Stimulated activated CD8-positive, alpha-beta memory T cell treated with anti-CD3 and anti-CD28 coated beads, Interleukin-2, amount 100 ng/mL, for 1 hour (primary cell): ENCODE results near the gene AQP2.

ENCODE experiments used
- DNase-seq, 2 donors: peaks; one replicate each; pipeline ENCODE4 v3.0.0-alpha.2; 2020; ENCODE audit warnings: low read depth in 2 of 2

Gene AQP2

DNA sequence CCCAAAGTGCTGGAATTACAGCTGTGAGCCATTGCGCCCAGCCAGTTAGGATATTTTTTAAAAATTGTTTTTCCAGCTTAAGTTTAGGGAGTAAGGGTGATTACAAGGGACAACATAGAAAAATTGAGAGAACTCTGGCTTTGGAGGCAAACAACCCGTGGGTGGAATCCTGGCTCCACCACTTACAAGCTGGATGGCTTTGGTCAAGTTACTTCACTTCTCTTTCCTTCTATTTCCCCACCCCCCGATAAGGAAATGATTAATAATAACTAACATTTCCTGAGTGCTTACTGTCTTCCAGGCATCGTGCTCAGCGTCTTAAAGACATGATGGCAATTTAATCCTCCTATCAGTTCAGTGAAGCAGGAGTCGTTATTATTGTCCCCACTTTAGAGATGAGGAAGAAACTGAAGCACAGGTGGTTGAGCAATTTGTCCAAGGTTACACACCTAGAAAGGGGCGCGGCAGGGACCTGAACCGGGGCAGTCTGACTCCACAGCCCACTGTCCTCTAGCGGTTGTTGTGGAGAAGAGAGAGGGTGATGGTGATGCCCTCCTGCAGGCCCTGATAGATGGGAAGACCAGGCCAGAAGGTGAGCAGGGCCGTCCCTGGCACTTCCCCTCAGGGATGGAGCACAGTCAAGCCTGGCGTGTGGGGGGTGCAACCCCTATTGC is 30.2 kb upstream of the AQP2 start:
- no peak for DNase-seq

GRCh38 chr12:49920915-49921286 is 29.6 kb upstream of the AQP2 start:
- no peak for DNase-seq

DNA sequence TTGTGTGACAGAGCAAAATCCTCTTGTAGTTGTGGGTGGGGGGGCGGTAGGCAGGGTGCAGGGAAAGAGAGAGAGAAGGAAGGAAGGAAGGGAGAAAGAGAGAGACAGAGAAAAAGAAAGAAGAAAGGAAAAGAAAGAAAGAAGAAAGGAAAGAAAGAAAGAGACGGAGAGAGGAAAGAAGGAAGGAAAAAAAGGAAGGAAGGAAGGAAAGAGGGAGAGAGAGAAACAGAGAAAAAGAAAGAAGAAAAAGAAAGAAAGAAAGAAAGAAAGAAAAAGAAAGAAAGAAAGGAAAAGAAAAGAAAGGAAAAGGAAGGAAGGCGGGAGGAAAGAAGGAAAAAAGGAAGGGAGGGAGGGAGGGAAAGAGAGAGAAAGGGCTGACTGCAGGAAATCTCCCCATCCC is 29.2 kb upstream of the AQP2 start:
- no peak for DNase-seq

DNA sequence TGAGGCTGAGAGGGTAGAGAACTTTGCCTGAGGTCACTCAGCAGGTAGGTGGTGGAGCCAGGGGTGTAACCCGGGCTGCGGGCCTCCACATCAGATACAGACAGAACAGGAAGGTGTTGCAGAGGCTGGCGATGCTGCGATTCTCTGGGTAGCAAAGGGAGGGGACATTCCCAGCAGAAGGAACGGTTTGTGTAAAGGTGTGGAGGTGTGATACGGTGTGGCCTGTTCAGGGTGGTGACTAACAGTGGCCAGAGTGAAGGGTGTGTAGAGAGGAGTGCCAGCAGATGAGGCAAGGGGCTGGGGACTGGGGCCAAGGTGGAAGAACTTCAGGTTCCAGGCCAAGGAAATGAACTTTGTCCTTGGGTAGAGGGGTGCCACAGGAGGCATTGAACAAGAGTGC is 28.6 kb upstream of the AQP2 start:
- DNase-seq: no peak

DNA sequence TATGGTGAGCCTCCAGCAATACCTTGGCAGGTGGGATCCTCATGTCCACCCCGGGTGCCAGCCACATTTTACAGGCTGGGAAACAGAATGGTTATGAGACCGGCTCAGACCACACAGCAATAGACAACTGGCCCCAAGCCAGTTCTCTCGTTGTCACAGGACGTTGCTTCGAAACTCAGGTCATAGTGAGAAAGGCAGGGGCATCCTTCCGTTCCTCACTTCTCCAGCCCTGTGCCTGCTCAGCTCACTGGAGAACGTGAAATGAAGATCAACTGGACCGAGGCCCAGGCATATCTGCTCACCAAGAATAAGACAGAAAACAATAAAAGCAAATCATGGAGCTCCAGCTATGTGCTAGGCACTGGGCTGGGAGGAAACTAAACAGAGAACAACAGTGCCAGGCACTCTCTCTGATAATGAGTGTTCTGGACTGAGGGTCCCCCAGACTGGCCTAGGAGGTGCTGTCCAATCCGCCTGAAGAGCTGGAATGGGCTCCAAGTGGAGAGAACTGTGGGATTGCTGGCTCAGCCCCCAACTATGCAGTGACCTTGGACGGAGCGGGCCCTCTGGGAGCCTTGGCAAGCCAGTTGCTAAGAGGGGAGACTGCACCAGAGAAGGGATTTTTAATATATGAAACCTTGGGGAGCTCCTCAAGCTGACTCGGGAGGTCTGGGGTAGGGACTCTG is 28.0 kb upstream of the AQP2 start:
- no peak for DNase-seq

GRCh38 chr12:49923035-49923644 is 27.4 kb upstream of the AQP2 start:
- no peak for DNase-seq

GRCh38 chr12:49923880-49924556 is 26.5 kb upstream of the AQP2 start:
- no peak for DNase-seq

DNA sequence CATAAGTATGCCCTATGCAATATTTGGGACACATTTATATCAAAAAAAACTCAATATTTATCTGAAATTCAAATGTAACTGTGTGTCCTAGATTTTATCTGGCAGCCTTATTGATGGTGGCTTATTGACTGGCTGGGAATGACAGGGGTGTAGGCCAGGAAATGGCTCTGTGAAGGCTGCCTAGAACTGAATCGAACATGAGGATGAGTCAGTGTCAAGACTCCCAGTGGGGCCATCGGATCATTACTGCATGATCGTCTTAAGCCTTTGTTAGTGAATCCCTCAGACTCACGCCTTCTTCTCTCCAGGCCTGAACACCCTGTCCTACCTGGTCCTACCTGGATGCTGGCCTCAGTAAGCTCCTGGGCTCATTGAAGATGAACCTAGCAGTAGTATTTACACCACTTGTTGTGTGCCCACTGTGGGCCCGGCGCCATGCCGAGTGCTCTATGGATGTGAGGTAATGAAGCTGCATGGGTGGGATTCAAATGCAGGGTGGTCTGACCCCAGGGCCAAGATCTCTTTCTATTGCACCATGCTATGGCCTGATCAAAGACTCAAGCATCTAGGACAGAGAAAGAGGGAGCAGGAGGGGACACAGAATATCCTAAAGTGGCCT is 25.8 kb upstream of the AQP2 start:
- no peak for DNase-seq

GRCh38 chr12:49925433-49926204 is 24.9 kb upstream of the AQP2 start:
- no peak for DNase-seq

GRCh38 chr12:49928471-49928870 is 22.1 kb upstream of the AQP2 start:
- no peak for DNase-seq

- DNase-seq: no peak
Observed at GRCh38 chr12:49929581-49929980, 21.0 kb upstream of the AQP2 start.

DNA sequence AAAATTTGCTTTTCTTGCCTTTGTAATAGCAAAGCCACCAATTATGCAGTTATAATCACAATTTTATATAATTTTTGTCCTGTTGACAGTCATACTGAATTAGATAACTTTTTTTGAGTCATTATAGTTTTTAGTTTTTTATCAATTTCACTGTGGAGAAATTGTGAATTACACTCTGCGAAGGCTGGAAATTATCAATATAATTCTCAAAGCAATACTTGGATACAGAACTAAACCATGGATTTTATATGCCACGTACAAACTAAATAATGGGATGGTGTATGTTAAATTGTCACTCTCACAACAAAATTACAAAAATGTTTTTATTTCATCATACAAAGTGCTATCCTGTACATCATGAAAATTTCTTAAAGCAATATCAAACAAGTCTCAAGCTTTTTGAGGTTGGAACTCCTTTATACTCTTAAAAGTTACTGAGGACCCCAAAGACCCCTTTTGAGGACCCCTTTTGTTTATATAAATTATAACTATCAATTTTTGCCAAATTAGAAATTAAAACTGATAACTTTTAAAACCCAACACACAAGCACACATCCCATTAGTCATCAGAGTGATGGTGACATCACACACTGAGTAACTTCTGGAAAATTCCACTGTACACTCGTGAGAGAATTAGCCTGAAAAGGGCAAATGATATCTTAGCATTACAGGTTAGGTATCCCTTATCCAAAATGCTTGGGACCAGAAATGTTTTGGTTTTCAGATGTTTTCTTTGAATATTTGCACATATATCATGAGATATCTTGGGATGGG is 19.8 kb upstream of the AQP2 start:
- no peak for DNase-seq

- no peak for DNase-seq
Observed at GRCh38 chr12:49932023-49932422, 18.5 kb upstream of the AQP2 start.

DNA sequence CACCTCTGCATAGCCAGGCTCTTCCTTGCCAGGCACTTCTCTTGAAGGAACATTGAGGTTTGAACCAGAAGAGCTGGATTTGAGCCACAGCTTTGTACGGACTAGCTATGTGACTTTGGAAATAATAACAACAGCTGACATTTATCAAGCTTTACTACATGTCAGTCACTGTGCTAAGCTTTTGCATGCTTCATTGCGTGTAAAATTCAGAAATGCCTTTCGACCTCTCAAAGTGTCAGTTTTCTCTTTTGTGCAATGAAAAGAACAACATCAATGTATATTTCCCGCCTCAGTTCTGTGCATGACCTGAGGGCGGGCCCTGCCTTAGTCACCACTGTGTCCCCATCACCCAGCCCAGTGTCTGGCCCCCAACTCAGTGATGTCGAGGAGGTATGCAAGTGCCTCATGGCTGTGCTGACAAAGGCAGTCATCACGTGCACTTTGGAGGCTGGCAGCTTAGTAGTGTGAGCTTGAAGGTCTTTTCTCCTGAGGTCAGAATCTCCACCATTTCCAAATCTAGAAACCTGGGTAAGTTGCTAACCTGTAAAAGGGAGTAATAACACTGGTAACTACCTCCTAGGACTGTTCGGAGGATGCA is 17.9 kb upstream of the AQP2 start:
- no peak for DNase-seq

DNA sequence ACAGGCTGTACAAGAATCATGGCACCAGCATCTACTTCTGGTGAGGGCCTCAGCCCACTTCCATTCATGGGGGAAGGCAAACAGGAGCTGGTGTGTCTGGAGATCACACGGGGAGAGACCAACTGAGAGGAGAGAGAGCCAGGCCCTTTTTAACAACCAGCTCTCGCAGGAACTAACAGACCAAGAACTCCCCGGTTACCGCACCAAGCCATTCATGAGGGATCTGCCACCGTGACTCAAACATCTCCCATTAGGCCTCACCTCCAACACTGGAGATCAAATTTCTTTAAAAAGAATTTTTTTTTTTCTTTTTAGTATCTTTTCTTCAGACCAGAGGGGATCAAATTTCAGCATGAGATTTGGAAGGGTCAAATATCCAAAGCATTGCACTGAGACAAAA is 16.7 kb upstream of the AQP2 start:
- no peak for DNase-seq

GRCh38 chr12:49934505-49934904 is 16.0 kb upstream of the AQP2 start:
- no peak for DNase-seq

DNA sequence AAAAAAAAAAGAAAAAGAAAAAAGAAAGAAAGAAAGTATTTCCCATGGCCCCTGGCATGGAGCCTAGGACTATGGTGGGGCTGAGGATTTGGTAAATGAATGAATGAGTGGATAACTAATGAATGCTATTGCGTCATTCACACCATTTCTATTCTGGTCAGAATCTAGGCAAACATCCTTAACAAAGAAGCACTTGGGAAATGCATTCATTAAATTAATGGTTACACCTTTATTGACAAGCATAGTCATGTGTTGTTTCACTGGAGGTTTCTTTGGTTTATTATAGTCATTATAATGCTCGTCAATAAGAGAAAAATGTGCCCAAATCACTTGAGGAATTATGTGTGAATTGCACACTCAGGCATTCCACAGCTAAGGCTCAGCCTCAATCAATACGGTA is 13.6 kb upstream of the AQP2 start:
- no peak for DNase-seq

- DNase-seq: no peak
Observed at GRCh38 chr12:49937639-49938300, 12.8 kb upstream of the AQP2 start.

DNA sequence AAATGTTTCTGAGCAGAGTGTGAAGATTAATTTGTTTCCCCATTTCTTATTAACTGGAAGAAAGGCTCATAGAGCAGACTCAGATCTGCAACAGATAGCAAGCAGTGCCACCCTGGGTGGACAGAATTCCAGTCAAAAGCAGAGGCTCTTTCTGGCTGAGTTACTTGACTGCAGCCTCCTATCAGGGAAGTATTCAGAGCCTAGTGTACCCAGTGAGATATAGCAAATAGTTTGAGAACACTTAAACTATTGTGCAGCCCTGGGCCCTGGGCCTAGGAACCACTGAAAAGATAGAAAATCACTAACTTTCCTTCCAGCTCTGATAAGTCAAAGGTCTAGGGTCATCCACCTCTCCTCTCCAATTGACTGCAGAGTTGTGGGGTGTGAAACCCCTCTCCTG is 11.2 kb upstream of the AQP2 start:
- no peak for DNase-seq

DNA sequence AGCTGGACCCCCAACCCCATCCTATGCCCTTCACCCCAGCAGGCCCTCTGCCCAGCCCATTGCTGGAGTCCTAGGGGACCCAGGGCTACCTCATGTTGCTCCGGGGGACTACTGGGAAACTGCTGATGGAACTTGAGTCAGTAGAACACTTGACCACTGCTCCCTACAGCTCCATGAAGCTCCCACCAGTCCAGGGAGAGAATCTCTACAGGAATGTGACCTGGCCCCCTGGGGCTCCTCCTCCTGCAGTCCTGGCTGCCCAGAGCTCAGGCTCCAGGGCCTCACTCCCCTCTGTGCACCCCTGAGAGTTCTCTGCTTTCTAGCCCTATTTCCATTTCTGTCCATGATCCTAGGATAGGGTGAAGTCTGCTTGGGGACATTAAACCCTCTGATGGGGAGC is 10.8 kb upstream of the AQP2 start:
- DNase-seq: no peak
